ENCODE measurements around the gene FHOD1. TPM values are rescaled to one million over a fixed set of nuclear protein-coding genes. Genes with fewer than 3 reads are reported as not detected.

FHOD1 gene
- total and polyA plus RNA-seq, 2 of the 13 experiments (the other 11 are each of a cell fraction or from before 2014, with no cell fraction given) = 20.0 to 20.8 TPM

- TF ChIP-seq ZMYM2 (CRISPR knock-in tag; IDR thresholded peaks at IDR 0.05) (peak; percentile 66), ZNF709 (CRISPR knock-in tag; IDR thresholded peaks at IDR 0.05) (peak; percentile 77; the same call in 1 of the 2 replicates), ZBTB4 (CRISPR knock-in tag; IDR thresholded peaks at IDR 0.05; ENCODE audit: borderline replicate concordance) (no peak), AGO1 (IDR thresholded peaks at IDR 0.05; ENCODE audit: low read depth, low read length, poor library complexity, severe bottlenecking) (peak; percentile 69), ZNF773 (CRISPR knock-in tag; IDR thresholded peaks at IDR 0.05; ENCODE audit: borderline replicate concordance) (peak; percentile 82; the same call in 1 of the 2 replicates), DRAP1 (CRISPR knock-in tag; IDR thresholded peaks at IDR 0.05) (peak; percentile 56; the same call in 1 of the 2 replicates), NCOA1 (CRISPR knock-in tag; IDR thresholded peaks at IDR 0.05) (peak; percentile 95), NR2F2 (IDR thresholded peaks at IDR 0.05; ENCODE audit: borderline replicate concordance, low read depth) (peak; percentile 88; the same call in 1 of the 2 replicates), SKIL (CRISPR knock-in tag; IDR thresholded peaks at IDR 0.05; ENCODE audit: borderline replicate concordance) (peak; percentile 73), EED (CRISPR knock-in tag; IDR thresholded peaks at IDR 0.05) (peak; percentile 88; the same call in 1 of the 2 replicates), ZNF263 (CRISPR knock-in tag; IDR thresholded peaks at IDR 0.05) (peak; percentile 46; the same call in 1 of the 2 replicates), ZEB1 (IDR thresholded peaks at IDR 0.05; ENCODE audit: insufficient replicate concordance, low read depth) (no peak), ZNF225 (CRISPR knock-in tag; IDR thresholded peaks at IDR 0.05) (no peak; the same call in 1 of the 2 replicates), ZNF18 (CRISPR knock-in tag; IDR thresholded peaks at IDR 0.05; ENCODE audit: insufficient replicate concordance) (peak; percentile 95), BRCA1 (CRISPR knock-in tag; IDR thresholded peaks at IDR 0.05) (0 out of 2 replicates have a peak, but pooled peaks have one; percentile 60), ZC3H13 (CRISPR knock-in tag; IDR thresholded peaks at IDR 0.05) (peak; percentile 78), NFKB2 (CRISPR knock-in tag; IDR thresholded peaks at IDR 0.05; ENCODE audit: borderline replicate concordance) (peak; percentile 87; the same call in 1 of the 2 replicates), EHMT2 (IDR thresholded peaks at IDR 0.05; ENCODE audit: borderline replicate concordance, low read depth, low read length) (no peak)
Measured at GRCh38 chr16:67246081-67246755, 1.1 kb downstream of the FHOD1 start (continued).
